HG03039 (cell line): ENCODE data around the gene FOXL2NB.
"Not testable (repeated sequence)": the region's sequence is repeated elsewhere in the genome, so short reads cannot be mapped to it uniquely, and the experiment has no call there.

ENCODE experiments used
- ATAC-seq: cut with Tn5 transposase; IDR thresholded peaks from one replicate; pipeline ENCODE4 v1.9.1; 2021; ENCODE audit warnings: mild to moderate bottlenecking, moderate library complexity; ENCODE audit not compliant: unreplicated experiment

The FOXL2NB gene

GRCh38 chr3:138946663-138947494, at the start of gene FOXL2NB, which contains the start of gene FOXL2:
TSS of gene FOXL2NB (plus strand) at chr3:138947217. CDS start at chr3:138947365, 148 bp downstream.
TSS of gene FOXL2 (minus strand) at chr3:138947137. CDS start at chr3:138946722, 415 bp downstream.
- no peak for ATAC-seq

GRCh38 chr3:138898301-138898700, 48.7 kb upstream of the FOXL2NB start:
- ATAC-seq: no peak

- ATAC-seq: no peak
Measured at GRCh38 chr3:138898708-138899107, 48.3 kb upstream of the FOXL2NB start.

- ATAC-seq: no peak
Measured at GRCh38 chr3:138899351-138899991, 47.5 kb upstream of the FOXL2NB start.

GRCh38 chr3:138901567-138901966, 45.5 kb upstream of the FOXL2NB start:
- no peak for ATAC-seq

- ATAC-seq: no peak
Measured at GRCh38 chr3:138902171-138902570, 44.8 kb upstream of the FOXL2NB start.

- ATAC-seq: no peak
Measured at GRCh38 chr3:138907539-138907938, 39.5 kb upstream of the FOXL2NB start.

GRCh38 chr3:138908846-138909245, 38.2 kb upstream of the FOXL2NB start:
- ATAC-seq: no peak

GRCh38 chr3:138909904-138910303, 37.1 kb upstream of the FOXL2NB start:
- ATAC-seq: no peak

GRCh38 chr3:138911621-138912020, 35.4 kb upstream of the FOXL2NB start:
- no peak for ATAC-seq

- ATAC-seq: no peak
Measured at GRCh38 chr3:138912237-138912636, 34.8 kb upstream of the FOXL2NB start.

- ATAC-seq: no peak
Measured at GRCh38 chr3:138913766-138914165, 33.3 kb upstream of the FOXL2NB start.

GRCh38 chr3:138914870-138915502, 32.0 kb upstream of the FOXL2NB start:
- peak; percentile 5 for ATAC-seq

- ATAC-seq: peak; percentile 76
Measured at GRCh38 chr3:138915503-138916498, 31.2 kb upstream of the FOXL2NB start.

- no peak for ATAC-seq
Measured at GRCh38 chr3:138916824-138917223, 30.2 kb upstream of the FOXL2NB start.

- ATAC-seq: no peak
Measured at GRCh38 chr3:138919325-138919724, 27.7 kb upstream of the FOXL2NB start.

GRCh38 chr3:138921316-138922292, 25.4 kb upstream of the FOXL2NB start:
- ATAC-seq: no peak

- ATAC-seq: not testable (repeated sequence)
Measured at GRCh38 chr3:138922400-138922799, 24.6 kb upstream of the FOXL2NB start.

GRCh38 chr3:138923531-138923994, 23.5 kb upstream of the FOXL2NB start:
- peak; percentile 83 for ATAC-seq
